Heart right ventricle (tissue), 16 donors: Measurements from ENCODE around the gene RNF213. TPM values are rescaled to one million over a fixed set of nuclear protein-coding genes. Genes with fewer than 3 reads are reported as not detected.

ENCODE experiments used
- ATAC-seq, 8 donors: fragments of 200-7000 bp; cut with Tn5 transposase; one replicate each; pipeline ENCODE4 v1.9.1; 2020; ENCODE audit warnings: mild to moderate bottlenecking in 8 of 8, moderate library complexity in 8 of 8, moderate number of reproducible peaks in 1 of 8
- DNase-seq, 2 donors: peaks; one replicate each; pipeline ENCODE4 v3.0.0-alpha.2; 2020
- H3K27ac ChIP-seq, 10 donors: fragments of 200-600 bp; sonication (generic) in 2 of 10; one replicate each; pipeline versions ENCODE4 v1.5.0 to v1.8.0; 2020 to 2022; ENCODE audit warnings: mild to moderate bottlenecking in 3 of 10
- H3K27me3 ChIP-seq, 7 donors: fragments of 200-600 bp; one replicate each; pipeline ENCODE4 v1.8.0; 2021 to 2022; ENCODE audit warnings: mild to moderate bottlenecking in 2 of 7
- H3K36me3 ChIP-seq, 9 donors: fragments of 200-600 bp; sonication (generic) in 1 of 9; one replicate each; pipeline versions ENCODE4 v1.5.0 to v1.8.0; 2020 to 2022; ENCODE audit warnings: mild to moderate bottlenecking in 2 of 9
- H3K4me1 ChIP-seq, 9 donors: fragments of 200-600 bp; sonication (generic) in 1 of 9; one replicate each; pipeline versions ENCODE4 v1.5.0 to v1.8.0; 2020 to 2022; ENCODE audit warnings: mild to moderate bottlenecking in 4 of 9
- H3K4me3 ChIP-seq, 10 donors: fragments of 200-600 bp; sonication (generic) in 2 of 10; one replicate each; pipeline versions ENCODE4 v1.5.0 to v1.8.0; 2020 to 2022; ENCODE audit warnings: mild to moderate bottlenecking in 7 of 10, moderate library complexity in 2 of 10
- H3K9me3 ChIP-seq, 11 donors: fragments of 200-600 bp in 10 of 11; sonication (generic) in 2 of 11; one replicate each; pipeline versions ENCODE4 v1.5.0 to v1.8.0; 2013 to 2022; ENCODE audit warnings: mild to moderate bottlenecking in 2 of 11, control low read depth in 1 of 11, moderate library complexity in 1 of 11
- WGBS, 2 donors: extraction: QIAGEN DNeasy Blood & Tissue Kit; methylation state at CpG; one replicate each; pipeline ENCODE4 v1.1.7; 2013; ENCODE audit warnings: inconsistent platforms in 1 of 2; 5-methylcytosine and 5-hydroxymethylcytosine counted together
- intact Hi-C, 10 donors: fragments of 100-400 bp; cut with DNase I; formaldehyde crosslinking; loops; one replicate each; pipeline versions ENCODE4 v1.11.1 to v1.14.2; 2022
- polyA plus RNA-seq, 2 donors: library from polyadenylated mRNA; stranded (reverse); fragments of 200-250 nt; gene quantifications; one replicate each; pipeline ENCODE4 v1.2.3, GENCODE V29; 2013
- total RNA-seq, 10 donors: library from RNA; stranded (reverse); fragmentation: NEBNext Ultra II Directional in 3 of 10; extraction: Animal tissue kit (Norgen Biotek cat#: 25700) in 3 of 10; gene quantifications; one replicate each; pipeline versions ENCODE4 v1.2.1 to v1.2.4, GENCODE V29; 2021 to 2023
- TF ChIP-seq, protein P1 (sequence below), 9 donors: fragments of 200-600 bp; sonication (generic) in 2 of 9; IDR thresholded peaks; one replicate each; pipeline versions ENCODE4 v1.5.0 to v1.8.0; 2021 to 2022; ENCODE audit warnings: antibody characterized with exemption in 9 of 9, mild to moderate bottlenecking in 5 of 9, moderate library complexity in 1 of 9
- donor health status: Arrhythmogenic right ventricular cardiomyopathy.
- donor health status: ischemic (EF 13 %, LVEDD 7.1; RV severe dilation, severe dysfunction).
- donor health status: healthy with polysubstance abuse.
- donor health status: DM: no; HTN: yes; CAD: no.
- donor health status: DM: no; HTN: no; CAD: no.
- donor health status: ischemic (EF 25% LVEDD 6.9; RV normal size, moderate dysfunction).
- donor health status: ischemic (EF 25% LVEDD 5.7; RV mildly dilated, moderate dysfunction).
- donor health status: healthy.
- donor health status: DM: yes; HTN: yes; CAD: no.
- donor health status: Ischemic cardiomyopathy.
- donor health status: ischemic (EF 35%, LVEDD 5.7; RV mildly dilated, moderate dysfunction).
- donor health status: nonischemic (EF 11% LVEDD 7.7; RV severe dilation, severe dysfunction).
- donor health status: DM: yes; HTN: yes; CAD: no.
- donor health status: PGD.
- donor health status: ischemic (EF 29% LVEDD 5.4; RV normal size, mild dysfunction).
- donor health status: nonischemic (EF 23%, LVEDD 6.1; RV moderate dilation, normal function).

RNF213 gene
- total and polyA plus RNA-seq, 12 donors: 13.1 to 97.0 (median 31.7) TPM

DNA sequence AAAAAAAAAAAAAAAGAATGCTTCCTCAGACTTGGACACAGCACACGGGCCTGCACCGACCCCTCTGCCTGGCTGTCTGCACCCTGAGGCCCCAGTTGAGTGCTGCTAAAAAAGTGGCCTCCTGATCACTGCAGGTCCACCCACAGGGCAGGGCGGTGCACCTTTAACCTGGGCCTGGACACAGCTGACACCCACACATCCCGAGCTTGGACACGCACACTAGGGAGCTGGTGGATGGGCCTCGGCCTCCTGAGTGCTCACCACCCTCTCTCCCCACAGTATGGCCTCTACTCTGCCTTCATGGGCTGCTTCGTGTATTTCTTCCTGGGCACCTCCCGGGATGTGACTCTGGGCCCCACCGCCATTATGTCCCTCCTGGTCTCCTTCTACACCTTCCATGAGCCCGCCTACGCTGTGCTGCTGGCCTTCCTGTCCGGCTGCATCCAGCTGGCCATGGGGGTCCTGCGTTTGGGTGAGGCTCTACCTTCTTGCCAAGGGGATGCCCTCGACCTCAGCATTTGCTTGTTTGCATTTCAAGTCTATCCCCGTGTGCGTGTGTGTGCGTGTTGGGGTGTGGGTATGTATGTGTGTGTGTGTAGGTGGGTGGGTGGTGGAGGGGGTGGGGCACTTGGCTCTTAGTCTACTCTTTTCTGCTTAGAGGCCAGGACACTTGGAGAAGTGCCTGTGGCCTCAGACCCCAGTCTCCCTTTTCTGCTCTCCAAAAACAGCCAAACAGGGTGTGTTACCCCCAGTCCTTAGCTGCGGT is 38.1 kb upstream of the RNF213 start:
- intact Hi-C loops: loop anchor here in 2 of 10 donors (5.0 to 10.0 kb wide), 2 partner anchors 40 to 62 kb away; partner anchors contain the start of gene RNF213 (in 1 of the 2)
- Histone ChIP-seq H3K27me3 (peaks cover 0 to 9% (median 0%) of the 10 kb centered on the region in 7 donors), H3K27ac (no peak overlapping the region), H3K9me3 (no peaks in the 10 kb centered on the region), H3K36me3 (peaks cover 0 to 38% (median 0%) of the 10 kb centered on the region in 9 donors), H3K4me1 (peaks cover 6 to 30% (median 19%) of the 10 kb centered on the region in 9 donors), H3K4me3 (no peak overlapping the region)
- TF ChIP-seq, protein P1, sequence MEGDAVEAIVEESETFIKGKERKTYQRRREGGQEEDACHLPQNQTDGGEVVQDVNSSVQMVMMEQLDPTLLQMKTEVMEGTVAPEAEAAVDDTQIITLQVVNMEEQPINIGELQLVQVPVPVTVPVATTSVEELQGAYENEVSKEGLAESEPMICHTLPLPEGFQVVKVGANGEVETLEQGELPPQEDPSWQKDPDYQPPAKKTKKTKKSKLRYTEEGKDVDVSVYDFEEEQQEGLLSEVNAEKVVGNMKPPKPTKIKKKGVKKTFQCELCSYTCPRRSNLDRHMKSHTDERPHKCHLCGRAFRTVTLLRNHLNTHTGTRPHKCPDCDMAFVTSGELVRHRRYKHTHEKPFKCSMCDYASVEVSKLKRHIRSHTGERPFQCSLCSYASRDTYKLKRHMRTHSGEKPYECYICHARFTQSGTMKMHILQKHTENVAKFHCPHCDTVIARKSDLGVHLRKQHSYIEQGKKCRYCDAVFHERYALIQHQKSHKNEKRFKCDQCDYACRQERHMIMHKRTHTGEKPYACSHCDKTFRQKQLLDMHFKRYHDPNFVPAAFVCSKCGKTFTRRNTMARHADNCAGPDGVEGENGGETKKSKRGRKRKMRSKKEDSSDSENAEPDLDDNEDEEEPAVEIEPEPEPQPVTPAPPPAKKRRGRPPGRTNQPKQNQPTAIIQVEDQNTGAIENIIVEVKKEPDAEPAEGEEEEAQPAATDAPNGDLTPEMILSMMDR (IDR thresholded peaks at IDR 0.05): no peak
- 92% methylated on average over 18 of the region's 18 CpGs for WGBS, 2 donors
- ATAC-seq (no peak), DNase-seq (no peak)

DNA sequence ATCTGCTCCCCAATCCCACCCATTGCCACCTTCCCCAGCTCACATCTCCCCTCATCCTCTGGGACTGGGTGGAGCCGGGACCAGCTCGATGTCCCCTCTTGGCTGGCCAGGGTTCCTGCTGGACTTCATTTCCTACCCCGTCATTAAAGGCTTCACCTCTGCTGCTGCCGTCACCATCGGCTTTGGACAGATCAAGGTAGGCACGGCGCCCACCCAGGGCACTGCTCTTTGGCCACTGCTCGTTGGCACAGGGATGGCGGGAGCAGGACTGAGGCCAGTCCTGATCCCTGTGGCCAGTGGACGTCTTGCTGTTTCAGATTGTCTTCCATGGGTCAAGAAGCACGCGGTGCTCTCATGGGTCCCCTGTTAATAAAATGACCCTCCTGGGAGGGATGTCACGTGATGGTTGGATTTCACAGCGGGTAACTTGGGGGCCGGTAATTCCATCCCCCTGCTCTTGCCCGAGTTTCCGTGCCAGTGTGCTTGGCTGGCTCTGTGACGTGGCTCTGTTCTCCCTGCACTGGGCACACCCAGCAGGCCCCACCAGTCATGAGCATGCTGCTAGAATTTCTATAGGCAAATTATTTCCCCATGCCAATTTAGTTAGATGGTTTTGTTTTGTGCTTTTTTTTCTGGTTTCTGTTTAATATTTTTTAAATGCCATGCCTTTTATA is 37.4 kb upstream of the RNF213 start:
- no peak for ATAC-seq
- intact Hi-C loops: loop anchor here in 2 of 10 donors (5.0 to 10.0 kb wide), 2 partner anchors 39 to 62 kb away; partner anchors contain the start of gene RNF213 (in 1 of the 2)

DNA sequence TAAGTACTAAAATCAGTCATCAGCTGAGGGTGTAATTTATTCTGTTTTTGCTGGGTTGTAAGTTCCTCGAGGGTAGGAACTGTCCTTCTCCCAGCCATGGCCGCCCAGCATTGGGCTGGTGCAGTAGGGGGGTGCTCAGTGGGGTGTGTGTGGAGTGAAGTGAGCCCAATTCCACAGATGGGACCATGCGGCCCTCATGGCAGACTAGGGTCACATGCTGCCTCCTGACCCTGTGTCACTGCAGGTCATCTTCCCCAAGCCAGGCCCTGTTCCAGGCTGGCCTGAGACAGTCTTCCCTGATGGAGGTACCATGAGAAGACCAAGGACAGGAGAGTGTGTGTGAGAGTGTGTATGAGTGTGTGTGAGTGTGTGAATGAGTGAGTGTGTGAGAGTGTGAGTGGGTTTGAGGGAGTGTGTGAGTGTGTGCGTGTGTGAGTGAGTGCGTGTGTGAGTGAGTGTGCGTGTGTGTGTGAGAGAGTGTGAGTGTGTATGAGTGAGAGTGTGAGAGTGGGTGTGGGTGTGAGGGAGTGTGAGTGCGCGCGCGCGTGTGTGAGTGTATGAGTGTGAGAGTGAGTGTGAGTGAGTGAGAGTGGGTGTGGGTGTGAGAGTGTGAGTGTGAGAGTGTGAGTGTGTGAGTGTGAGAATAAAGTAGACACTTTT is 36.7 kb upstream of the RNF213 start:
- H3K4me1 ChIP-seq: peaks cover 6 to 21% (median 18%) of the 10 kb centered on the region in 9 donors
- H3K27ac ChIP-seq: no peak overlapping the region
- H3K27me3 ChIP-seq: peaks cover 0 to 9% (median 0%) of the 10 kb centered on the region in 7 donors
- WGBS, 2 donors: 93 to 97% methylated on average over 11 of the region's 11 CpGs
- ATAC-seq (no peak), DNase-seq (no peak)
- TF ChIP-seq, protein P1 (IDR thresholded peaks at IDR 0.05): no peak
- intact Hi-C loops: loop anchor here in 2 of 10 donors (5.0 to 10.0 kb wide), 2 partner anchors 38 to 61 kb away; partner anchors contain the start of gene RNF213 (in 1 of the 2)
- H3K9me3 ChIP-seq: no peaks in the 10 kb centered on the region
- peaks cover 0 to 46% (median 7%) of the 10 kb centered on the region in 9 donors for H3K36me3 ChIP-seq
- no peak overlapping the region for H3K4me3 ChIP-seq

More for the DNA sequence above, 37.4 kb upstream of the RNF213 start:
- 92 to 93% methylated on average over 18 of the region's 18 CpGs for WGBS, 2 donors
- H3K36me3 ChIP-seq: peaks cover 0 to 39% (median under 1%) of the 10 kb centered on the region in 9 donors
- peaks cover 0 to 9% (median 0%) of the 10 kb centered on the region in 7 donors for H3K27me3 ChIP-seq
- no peak overlapping the region for H3K27ac ChIP-seq
- DNase-seq: no peak
- TF ChIP-seq, protein P1 (IDR thresholded peaks at IDR 0.05): no peak
- peaks cover 6 to 28% (median 19%) of the 10 kb centered on the region in 9 donors for H3K4me1 ChIP-seq
- no peaks in the 10 kb centered on the region for H3K9me3 ChIP-seq
- H3K4me3 ChIP-seq: no peak overlapping the region

DNA sequence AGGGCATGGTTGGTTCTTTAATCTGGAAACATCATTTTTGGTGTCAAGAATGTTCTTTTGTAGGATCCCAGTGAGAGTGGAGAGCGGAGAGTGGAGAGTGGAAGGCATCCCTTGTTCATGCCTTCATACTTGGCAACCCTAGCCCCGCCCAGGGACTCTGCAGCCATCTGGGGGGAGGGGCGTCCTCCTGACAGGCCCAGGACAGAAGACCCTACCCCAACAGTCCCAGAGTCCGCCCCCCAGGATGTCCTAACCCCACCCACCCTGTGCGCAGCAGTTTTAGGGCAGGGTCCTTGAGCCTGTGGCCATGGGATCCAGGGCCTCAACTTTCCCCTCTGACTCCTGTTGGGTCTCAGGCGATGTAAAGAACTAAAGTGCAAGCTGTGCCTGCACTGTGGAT is 36.0 kb upstream of the RNF213 start:
- TF ChIP-seq, protein P1 (IDR thresholded peaks at IDR 0.05): no peak
- WGBS, 2 donors: 90 to 91% methylated on average over 6 of the region's 6 CpGs
- no peak overlapping the region for H3K27ac ChIP-seq
- no peak overlapping the region for H3K4me3 ChIP-seq
- peaks cover 0 to 9% (median 0%) of the 10 kb centered on the region in 7 donors for H3K27me3 ChIP-seq
- H3K9me3 ChIP-seq: no peaks in the 10 kb centered on the region
- no peak for DNase-seq
- peaks cover 6 to 14% (median 11%) of the 10 kb centered on the region in 9 donors for H3K4me1 ChIP-seq
- peaks cover 0 to 53% (median 7%) of the 10 kb centered on the region in 9 donors for H3K36me3 ChIP-seq
- ATAC-seq: no peak
- intact Hi-C loops: loop anchor here in 2 of 10 donors (5.0 to 10.0 kb wide), 2 partner anchors 38 to 60 kb away; partner anchors contain the start of gene RNF213 (in 1 of the 2)
